Kidney (tissue), 14 donors: ENCODE results near the gene SPATA31D1. TPM values are rescaled to one million over a fixed set of nuclear protein-coding genes. Genes with fewer than 3 reads are reported as not detected.

ENCODE experiments used
- DNase-seq, 5 donors: peaks; one replicate each; pipeline ENCODE4 v3.0.0-alpha.2; 2013 to 2020
- FAIRE-seq: peaks from 2 replicates; lab custom pipeline; 2012; peaks lifted over from hg19 to GRCh38; lab: Jason Lieb, UNC
- H3K27ac ChIP-seq, 2 donors: one replicate each; pipeline ENCODE4 v1.7.0; 2013; ENCODE audit warnings: low read depth in 2 of 2, low read length in 2 of 2, inconsistent platforms in 1 of 2
- H3K27me3 ChIP-seq: one replicate; pipeline ENCODE4 v1.7.1; 2013; ENCODE audit warnings: low read length, inconsistent platforms; ENCODE audit not compliant: control insufficient read depth, insufficient read depth
- H3K36me3 ChIP-seq, 3 donors: one replicate each; pipeline versions ENCODE4 v1.7.0 to v1.7.1; 2013; ENCODE audit warnings: low read length in 3 of 3, control low read depth in 1 of 3, inconsistent platforms in 1 of 3; ENCODE audit not compliant: insufficient read depth in 3 of 3, control insufficient read depth in 2 of 3
- H3K4me1 ChIP-seq, 3 donors: one replicate each; pipeline versions ENCODE4 v1.7.0 to v1.7.1; 2013; ENCODE audit warnings: low read length in 3 of 3, inconsistent platforms in 1 of 3, low read depth in 1 of 3; ENCODE audit not compliant: control insufficient read depth in 2 of 3, insufficient read depth in 2 of 3
- H3K4me3 ChIP-seq, 3 donors: one replicate each; pipeline versions ENCODE4 v1.7.0 to v1.8.1; 2013; ENCODE audit warnings: low read length in 3 of 3, control low read depth in 1 of 3, inconsistent platforms in 1 of 3
- H3K9ac ChIP-seq, 3 donors: one replicate each; pipeline versions ENCODE4 v1.7.0 to v1.7.1; 2013; ENCODE audit warnings: low read length in 3 of 3, control low read depth in 1 of 3, inconsistent platforms in 1 of 3
- H3K9me3 ChIP-seq, 3 donors: one replicate each; pipeline versions ENCODE4 v1.7.0 to v1.7.1; 2013; ENCODE audit warnings: low read length in 3 of 3, control low read depth in 1 of 3, inconsistent platforms in 1 of 3; ENCODE audit not compliant: control insufficient read depth in 2 of 3, insufficient read depth in 1 of 3
- CTCF ChIP-seq: IDR thresholded peaks from 3 replicates; pipeline ENCODE4 v1.5.1; 2012; ENCODE audit warnings: mild to moderate bottlenecking, moderate library complexity, borderline replicate concordance; ENCODE audit not compliant: insufficient read depth; ENCODE audit errors: extremely low read depth
- intact Hi-C: fragments of 100-400 bp; cut with DNase I; formaldehyde crosslinking; loops from one replicate; pipeline ENCODE4 v1.11.1; 2022
- polyA plus RNA-seq: library from polyadenylated mRNA; stranded (reverse); fragments of 350-450 nt; fragmentation: Illumina TruSeq; extraction: RNeasy Lipid Tissue Mini Kit (QIAGEN cat#74804); gene quantifications from one replicate; pipeline ENCODE4 v1.2.3, GENCODE V29; 2014; ENCODE audit warnings: low read depth, low replicate concordance; ENCODE audit not compliant: insufficient read depth
- total RNA-seq: library from RNA; stranded (reverse); fragmentation: NEBNext Ultra II Directional; extraction: Animal tissue kit (Norgen Biotek cat#: 25700); gene quantifications from one replicate; pipeline ENCODE4 v1.2.1, GENCODE V29; 2021
- donor health status: control.
- donor health status: control.
- donor health status: control.
- donor health status: control.
- donor health status: control.
- donor health status: DM: yes; HTN: yes; CAD: no.
- donor health status: Normal renal cell carcinoma (clear cell type).

The SPATA31D1 gene
- total and polyA plus RNA-seq, 2 donors from 2014 or later, result not detected

DNA sequence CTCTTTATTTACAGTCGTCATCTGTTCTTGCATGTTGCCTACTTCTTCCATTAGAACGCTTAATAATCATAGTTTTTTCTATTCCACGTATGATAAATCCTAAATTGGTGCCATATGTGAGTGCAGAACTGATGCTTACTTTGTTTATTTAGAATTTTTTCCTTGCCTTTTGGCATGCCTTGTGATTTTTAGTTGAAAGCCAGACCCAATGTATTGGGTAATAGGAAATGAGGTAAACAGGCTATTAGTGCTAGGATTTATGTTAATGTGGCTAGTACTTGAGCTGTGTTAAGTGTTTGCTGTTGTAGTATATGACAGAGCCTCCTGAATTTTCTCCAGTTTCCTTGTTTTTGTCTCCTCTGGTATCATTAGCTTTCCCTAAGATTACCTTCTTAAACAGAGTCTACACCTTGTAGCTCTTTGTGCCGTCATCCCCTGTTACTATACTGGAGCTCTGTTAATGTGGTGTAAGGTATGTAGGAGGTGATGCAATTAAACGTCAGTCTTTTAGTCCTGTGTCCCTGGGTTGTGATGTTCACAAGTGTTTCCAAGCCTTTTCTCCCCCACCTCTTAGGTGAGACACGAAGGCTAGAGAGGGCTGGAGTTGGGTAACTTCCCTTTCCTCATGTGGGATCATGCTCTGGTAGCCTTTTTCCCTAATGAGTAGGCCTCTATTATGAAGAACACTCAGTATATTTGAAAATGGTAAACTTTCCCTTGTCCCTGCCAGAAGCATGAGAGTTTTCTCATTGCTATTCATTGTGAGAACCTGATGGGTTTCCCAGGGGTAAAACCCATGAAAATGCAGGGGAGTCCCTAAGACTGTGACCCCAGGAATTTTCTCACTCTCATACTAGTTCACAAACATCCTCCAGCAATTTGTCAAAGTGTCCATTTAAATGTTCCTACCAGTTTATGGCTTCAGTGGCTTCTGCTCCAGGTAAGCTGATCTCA, 24.1 kb upstream of the SPATA31D1 start:
- TF ChIP-seq CTCF, result no peak
- no peaks in the 10 kb centered on the region for H3K36me3 ChIP-seq
- H3K4me1 ChIP-seq, result no peaks in the 10 kb centered on the region
- no peak overlapping the region for H3K9ac ChIP-seq
- no peak overlapping the region for H3K4me3 ChIP-seq
- DNase-seq (no peak), FAIRE-seq (no peak)
- intact Hi-C loops, result no loop called here
- H3K9me3 ChIP-seq, result no peaks in the 10 kb centered on the region
- no peaks in the 10 kb centered on the region for H3K27me3 ChIP-seq
- no peak overlapping the region for H3K27ac ChIP-seq

DNA sequence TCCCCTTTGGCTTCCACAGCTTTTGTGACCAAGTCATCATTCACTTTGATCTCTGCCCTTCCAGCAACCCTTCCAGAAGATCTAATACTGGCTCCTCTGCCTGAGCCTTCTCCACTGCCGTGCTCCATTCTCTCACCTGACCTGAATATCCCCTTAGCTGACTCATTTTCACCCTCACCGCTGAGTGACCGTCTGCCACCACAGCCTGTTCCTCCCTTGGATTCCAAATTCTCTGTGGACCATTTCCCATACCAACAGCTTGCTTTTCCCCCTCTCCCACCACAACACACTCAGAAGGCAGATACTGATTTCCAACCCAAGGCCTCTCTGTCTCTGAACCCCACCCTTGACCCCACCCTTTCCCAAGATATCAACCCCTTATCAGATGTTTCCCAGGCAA, 20.5 kb upstream of the SPATA31D1 start:
- Histone ChIP-seq H3K27me3 (no peaks in the 10 kb centered on the region), H3K9me3 (no peaks in the 10 kb centered on the region), H3K9ac (no peak overlapping the region), H3K4me3 (no peak overlapping the region), H3K4me1 (no peaks in the 10 kb centered on the region), H3K36me3 (no peaks in the 10 kb centered on the region), H3K27ac (no peak overlapping the region)
- intact Hi-C loops, result no loop called here
- no peak for DNase-seq
- FAIRE-seq, result no peak
- no peak for TF ChIP-seq CTCF

DNA sequence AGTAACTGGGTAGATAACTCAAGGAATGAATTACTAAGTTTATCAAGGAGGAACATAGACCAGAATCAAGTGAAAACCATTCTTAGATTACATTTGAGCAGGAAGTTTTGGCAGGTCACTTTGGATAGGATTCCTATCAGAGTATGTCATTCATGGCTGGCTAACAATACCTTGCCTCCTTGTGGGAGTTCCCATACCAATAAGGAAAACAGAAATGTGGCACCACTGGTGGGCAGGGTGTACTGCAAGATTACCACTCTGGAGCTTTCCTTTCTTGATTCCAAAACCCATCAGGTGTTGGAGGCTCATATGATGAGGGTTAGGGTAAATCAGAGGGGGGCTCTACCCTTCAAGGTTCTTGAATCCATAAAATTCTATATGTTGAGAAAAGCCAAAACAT, 18.6 kb upstream of the SPATA31D1 start:
- no peak for FAIRE-seq
- Histone ChIP-seq H3K27me3 (no peaks in the 10 kb centered on the region), H3K9ac (no peak overlapping the region), H3K27ac (no peak overlapping the region), H3K4me3 (no peak overlapping the region), H3K36me3 (no peaks in the 10 kb centered on the region), H3K9me3 (peaks cover 0 to 6% (median 0%) of the 10 kb centered on the region in 3 donors), H3K4me1 (no peaks in the 10 kb centered on the region)
- no peak for DNase-seq
- TF ChIP-seq CTCF, result no peak
- intact Hi-C loops, result no loop called here
